ENCODE data around the gene GSN.
A peak's percentile ranks its signal among the peaks of the same experiment; 100 is the strongest.

GSN gene

DNA sequence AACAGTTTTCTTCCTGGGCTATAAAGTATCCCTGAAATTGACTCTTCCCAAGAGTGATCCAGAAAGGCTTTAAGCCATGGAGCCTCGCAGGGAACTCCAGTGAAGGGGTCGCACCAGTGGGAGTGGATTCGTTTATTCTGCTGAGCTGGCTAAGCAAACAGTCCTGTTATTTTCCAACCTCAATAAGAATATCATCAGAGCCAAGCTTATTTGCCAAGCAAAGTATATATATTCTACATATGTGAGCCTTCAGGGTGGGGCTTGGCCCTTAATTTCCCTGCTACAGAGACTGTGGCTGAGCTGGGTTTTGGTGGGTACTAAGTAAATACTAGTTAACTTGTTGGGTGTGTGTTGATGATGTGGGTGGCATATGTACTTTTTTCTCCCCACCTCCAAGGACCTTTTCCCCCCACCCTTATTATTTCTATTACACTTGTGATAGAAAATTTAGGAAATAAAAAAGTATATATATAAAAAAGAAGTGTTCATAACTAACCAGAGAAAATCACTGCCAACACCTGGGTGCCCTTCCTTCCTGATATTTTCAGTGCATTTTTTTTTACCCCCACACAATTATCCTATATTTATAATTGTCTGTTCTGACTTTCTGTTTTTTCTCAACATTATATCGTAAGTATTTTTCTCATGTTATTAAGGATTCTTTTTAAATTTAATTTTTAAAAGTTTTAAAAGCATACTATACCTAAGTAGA, 5.3 kb downstream of the GSN start:
- H3K4me3 ChIP-seq (ENCODE audit: low read depth, low read length) = no peak overlapping the region
- no peak for TF ChIP-seq CTCF (IDR thresholded peaks at IDR 0.05; ENCODE audit: borderline replicate concordance, insufficient read depth, low read depth, low read length)

DNA sequence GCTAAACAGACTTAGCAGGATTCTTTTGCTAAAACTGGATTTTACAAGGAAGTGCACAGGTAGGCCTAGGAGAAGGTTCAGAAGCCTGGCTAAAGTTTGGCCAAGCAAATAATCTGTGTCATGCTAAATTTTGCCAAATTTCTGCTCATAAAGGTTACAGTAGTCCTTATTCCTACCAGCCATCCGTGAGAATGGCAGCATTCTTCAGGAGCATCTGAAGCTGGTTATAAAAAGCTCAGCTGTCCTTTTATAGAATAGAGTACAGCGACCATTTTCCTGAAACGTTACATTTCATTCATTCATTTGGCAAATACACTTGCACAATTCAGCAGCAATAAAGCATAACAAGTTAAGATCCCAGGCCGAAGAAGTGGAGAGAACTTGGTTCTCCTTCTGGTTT, 6.9 kb downstream of the GSN start:
- H3K4me3 ChIP-seq (ENCODE audit: low read depth, low read length) = no peak overlapping the region

GRCh38 chr9:121275781-121276658, 8.1 kb downstream of the GSN start:
- TF ChIP-seq CTCF (IDR thresholded peaks at IDR 0.05; ENCODE audit: borderline replicate concordance, insufficient read depth, low read depth, low read length) = no peak
- no peak overlapping the region for H3K4me3 ChIP-seq (ENCODE audit: low read depth, low read length)

More for the DNA sequence above, 6.9 kb downstream of the GSN start:
- no peak for TF ChIP-seq CTCF (IDR thresholded peaks at IDR 0.05; ENCODE audit: borderline replicate concordance, insufficient read depth, low read depth, low read length)

GRCh38 chr9:121277026-121277425, 9.1 kb downstream of the GSN start:
- H3K4me3 ChIP-seq (ENCODE audit: low read depth, low read length) = no peak overlapping the region
- TF ChIP-seq CTCF (IDR thresholded peaks at IDR 0.05; ENCODE audit: borderline replicate concordance, insufficient read depth, low read depth, low read length) = no peak

DNA sequence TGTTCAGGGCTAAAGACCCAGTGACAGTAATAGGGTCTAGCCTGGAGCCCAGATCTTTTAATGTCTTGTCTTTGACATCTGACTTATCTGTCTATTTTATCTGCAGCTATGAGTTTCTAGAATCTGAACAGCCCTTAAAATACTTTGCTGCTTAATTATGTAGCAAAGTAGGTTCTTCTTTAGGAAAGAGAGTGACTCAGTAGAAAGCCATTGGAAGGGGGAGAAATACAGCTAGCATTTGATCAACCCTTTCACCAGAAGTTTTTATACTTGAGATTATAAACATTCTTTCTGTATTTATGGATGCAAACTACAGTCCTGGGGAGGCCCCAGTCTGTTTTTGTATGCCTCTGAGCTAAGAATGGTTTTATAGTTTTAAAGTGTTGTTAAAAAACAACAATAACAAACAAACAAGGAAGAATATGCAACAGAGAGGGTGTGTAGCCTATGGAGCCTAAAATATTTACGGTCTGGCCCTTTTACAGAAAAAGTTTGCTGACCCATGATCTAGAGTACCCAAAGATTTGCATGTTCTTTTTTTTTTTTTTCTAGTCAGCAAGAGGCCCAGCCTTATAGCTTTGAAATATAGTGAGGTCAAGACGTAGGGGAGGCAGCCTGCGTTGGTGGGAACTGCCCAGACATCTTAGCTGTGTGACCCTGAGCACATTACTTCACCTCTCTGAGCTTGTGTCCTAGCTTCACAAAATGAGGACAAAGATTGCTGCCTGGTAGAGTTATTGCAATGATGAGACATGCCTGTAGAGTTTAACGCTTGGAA, 9.7 kb downstream of the GSN start:
- H3K4me3 ChIP-seq (ENCODE audit: low read depth, low read length) = no peak overlapping the region
- no peak for TF ChIP-seq CTCF (IDR thresholded peaks at IDR 0.05; ENCODE audit: borderline replicate concordance, insufficient read depth, low read depth, low read length)

DNA sequence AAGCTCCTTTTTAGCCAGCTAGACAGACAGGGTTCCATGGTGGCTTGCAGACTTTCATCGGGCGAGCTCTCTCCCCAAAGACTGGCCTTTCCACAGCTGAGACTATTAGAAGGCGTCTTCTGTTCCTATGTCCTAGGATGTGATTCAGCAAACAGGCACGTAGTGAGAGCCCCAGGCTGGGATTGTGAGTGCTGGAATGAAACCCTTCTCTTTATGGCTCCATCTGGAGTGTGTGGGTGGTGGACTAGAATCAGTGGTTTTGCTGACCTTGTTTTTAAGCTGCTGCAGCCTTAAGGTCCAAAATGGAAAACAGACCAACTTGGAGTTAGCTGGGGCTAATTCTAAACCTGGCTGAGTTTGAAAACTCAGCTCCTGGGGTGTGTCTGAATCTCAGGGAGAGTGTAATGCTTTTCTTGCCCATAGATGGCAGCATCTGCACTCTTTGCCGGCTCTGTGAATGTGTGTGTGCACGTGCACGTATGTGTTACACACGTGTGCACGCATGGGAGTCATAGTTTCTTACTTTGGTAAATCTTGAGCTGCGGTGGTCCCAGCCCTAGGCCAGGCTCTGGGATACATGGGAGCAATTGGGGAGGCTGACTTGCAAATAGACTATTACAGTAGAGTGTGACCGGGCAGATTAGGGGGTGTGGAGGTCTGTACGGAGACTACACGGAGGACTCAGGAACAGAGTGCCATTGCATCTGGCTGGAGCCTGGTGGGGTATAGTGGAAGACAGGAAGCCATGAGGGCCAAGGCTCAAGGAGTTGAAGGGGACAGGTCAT, 10.7 kb downstream of the GSN start:
- no peak overlapping the region for H3K4me3 ChIP-seq (ENCODE audit: low read depth, low read length)
- peak; percentile 72 for TF ChIP-seq CTCF (IDR thresholded peaks at IDR 0.05; ENCODE audit: borderline replicate concordance, insufficient read depth, low read depth, low read length)
